NCI-H1092 treated with DMSO at 0.1 percent for 48 hours (cell line): ENCODE data around the gene DPP9.
"Not testable (repeated sequence)": the region's sequence is repeated elsewhere in the genome, so short reads cannot be mapped to it uniquely, and the experiment has no call there.

Experiments used
- DNase-seq: peaks from one replicate; lab custom pipeline; 2025; lab: John Stamatoyannopoulos, UW

Gene DPP9

GRCh38 chr19:4687396-4687795 is 36.2 kb downstream of the DPP9 start:
- DNase-seq = peak; percentile 32

GRCh38 chr19:4686700-4687099 is 36.9 kb downstream of the DPP9 start:
- no peak for DNase-seq

GRCh38 chr19:4684312-4685095 is 39.1 kb downstream of the DPP9 start:
- DNase-seq = no peak

- no peak for DNase-seq
Measured at GRCh38 chr19:4682417-4683200, 41.0 kb downstream of the DPP9 start.

- not testable (repeated sequence) for DNase-seq
Measured at GRCh38 chr19:4680021-4680420, 43.6 kb downstream of the DPP9 start.

- no peak for DNase-seq
Measured at GRCh38 chr19:4678881-4679790, 44.5 kb downstream of the DPP9 start.

GRCh38 chr19:4676955-4677731 is 46.5 kb downstream of the DPP9 start:
- DNase-seq = no peak

GRCh38 chr19:4675346-4675745 is 48.3 kb downstream of the DPP9 start:
- no peak for DNase-seq

GRCh38 chr19:4673726-4674125 is 49.9 kb downstream of the DPP9 start:
- no peak for DNase-seq

GRCh38 chr19:4673216-4673615 is 50.4 kb downstream of the DPP9 start:
- no peak for DNase-seq

- no peak for DNase-seq
Measured at GRCh38 chr19:4671185-4671851, 52.3 kb downstream of the DPP9 start.

- DNase-seq = peak; percentile 77
Measured at GRCh38 chr19:4669723-4670480, 53.7 kb downstream of the DPP9 start, which contains the start of gene MYDGF. TSS of gene MYDGF (minus strand) at chr19:4670342. CDS start at chr19:4670334, 8 bp downstream.

GRCh38 chr19:4664642-4665041 is 59.0 kb downstream of the DPP9 start:
- no peak for DNase-seq

- no peak for DNase-seq
Measured at GRCh38 chr19:4662812-4663211, 60.8 kb downstream of the DPP9 start.

GRCh38 chr19:4662020-4662695 is 61.5 kb downstream of the DPP9 start:
- DNase-seq = no peak

- DNase-seq = no peak
Measured at GRCh38 chr19:4660993-4661392, 62.6 kb downstream of the DPP9 start.

- DNase-seq = no peak
Measured at GRCh38 chr19:4660181-4660791, 63.4 kb downstream of the DPP9 start.

- DNase-seq = no peak
Measured at GRCh38 chr19:4657835-4658234, 65.8 kb downstream of the DPP9 start.

GRCh38 chr19:4657262-4657661 is 66.4 kb downstream of the DPP9 start:
- DNase-seq = no peak
